HG02763 (cell line): ENCODE results near the gene DLX3.

Experiments
- ATAC-seq: cut with Tn5 transposase; IDR thresholded peaks from one replicate; pipeline ENCODE4 v1.9.1; 2021; ENCODE audit warnings: mild to moderate bottlenecking, moderate library complexity; ENCODE audit not compliant: unreplicated experiment

The DLX3 gene

DNA sequence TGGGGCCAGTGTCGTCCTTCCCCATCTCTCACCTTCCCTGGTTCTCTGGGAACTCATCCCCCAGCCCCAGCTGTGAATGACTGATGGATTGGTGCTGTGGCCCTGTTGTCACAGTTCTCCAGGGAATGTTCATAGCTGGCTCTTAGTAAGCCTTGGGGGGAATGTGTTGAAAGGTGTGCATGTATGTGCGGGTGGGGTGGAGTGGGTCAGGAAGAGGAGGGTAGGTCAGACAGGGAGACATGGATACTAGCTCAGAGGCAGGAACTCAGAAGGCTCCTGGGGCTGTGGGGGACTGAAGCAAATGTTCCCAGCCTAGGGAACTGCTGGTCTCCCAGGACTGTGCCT lies 21.8 kb downstream of the DLX3 start:
- no peak for ATAC-seq

GRCh38 chr17:49972486-49973270 lies 22.3 kb downstream of the DLX3 start:
- ATAC-seq, result no peak

GRCh38 chr17:49971848-49972485 lies 23.1 kb downstream of the DLX3 start:
- ATAC-seq, result no peak

- no peak for ATAC-seq
These were observed 23.7 kb downstream of the DLX3 start for GRCh38 chr17:49971199-49971847.

GRCh38 chr17:49970498-49970897 lies 24.5 kb downstream of the DLX3 start:
- no peak for ATAC-seq

- ATAC-seq, result no peak
These were observed 25.1 kb downstream of the DLX3 start for GRCh38 chr17:49969795-49970389.

- ATAC-seq, result no peak
These were observed 25.8 kb downstream of the DLX3 start, which contains the start of gene DLX4 for GRCh38 chr17:49969134-49969759. Gene DLX4, plus strand, starts transcription at chr17:49969190. Its CDS starts 279 bp downstream, at chr17:49969469.

DNA sequence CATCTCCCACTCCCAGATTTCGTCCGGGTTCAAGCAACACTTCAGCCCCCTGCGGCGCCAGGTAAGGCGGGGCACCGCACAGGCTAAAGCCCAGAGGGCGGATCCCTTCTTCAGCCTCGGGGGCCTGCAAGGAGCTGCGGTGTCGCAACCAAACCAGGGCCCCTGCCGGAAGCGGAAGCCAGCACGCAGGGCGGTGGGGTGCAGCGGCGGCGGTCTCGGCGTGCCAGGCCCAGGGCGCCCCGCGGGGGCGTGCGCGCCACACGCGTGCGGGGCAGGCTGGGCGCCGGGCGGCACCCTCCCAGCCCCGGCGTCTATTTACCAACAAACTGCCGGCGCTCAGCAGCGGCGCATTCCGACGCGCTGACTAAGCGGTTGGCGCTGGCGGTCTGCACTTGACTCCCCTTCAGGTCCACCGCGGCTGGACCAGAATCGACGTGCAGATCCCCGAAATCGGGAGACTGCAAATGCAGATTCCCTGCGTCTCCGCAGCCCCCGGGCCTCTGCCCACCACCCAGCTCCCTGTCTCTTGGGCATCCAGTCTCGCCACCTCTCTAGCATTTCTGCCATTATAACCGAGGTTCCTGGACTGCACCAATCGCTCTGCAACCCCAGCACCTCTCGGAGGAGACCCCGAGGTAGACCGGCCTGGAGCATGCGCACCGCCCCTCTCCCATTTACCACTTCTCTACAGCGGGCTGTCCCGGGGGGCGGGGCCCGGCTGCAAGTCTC lies 26.5 kb downstream of the DLX3 start:
- no peak for ATAC-seq

DNA sequence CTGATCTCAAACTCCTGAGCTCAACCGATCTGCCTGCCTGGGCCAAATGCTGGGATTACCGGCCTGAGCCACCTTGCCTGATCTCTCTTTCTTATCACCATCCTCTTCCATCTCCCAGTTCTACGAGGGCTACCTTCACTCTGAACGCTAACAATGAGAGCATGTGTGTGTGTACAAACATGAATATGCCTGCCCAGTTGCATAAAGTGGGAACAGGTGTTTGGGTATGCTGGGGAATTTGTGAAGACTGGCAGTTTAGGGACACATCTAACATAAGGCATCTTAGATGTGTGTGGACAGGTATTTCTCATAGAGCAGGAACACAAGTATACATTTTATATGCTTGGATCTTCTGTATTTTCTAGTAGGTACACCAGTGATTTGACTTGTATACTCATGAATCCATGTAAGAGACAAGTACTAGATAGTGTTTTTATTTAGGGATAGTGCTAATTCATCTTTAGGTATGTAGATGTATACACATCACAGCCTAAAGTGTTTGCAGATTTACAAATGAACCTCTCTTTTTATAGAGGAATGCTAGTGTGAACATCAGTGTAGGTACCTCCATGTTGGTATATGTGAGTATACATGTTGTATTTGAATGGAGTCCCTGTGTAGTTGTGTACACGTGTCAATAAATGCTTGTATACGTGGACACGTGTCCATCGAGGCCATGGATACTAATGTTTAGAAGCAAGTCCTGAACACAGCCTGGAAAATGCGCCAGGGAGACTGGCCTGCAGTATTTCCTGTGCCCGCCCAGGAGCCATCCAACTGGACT lies 27.2 kb downstream of the DLX3 start:
- ATAC-seq, result no peak

GRCh38 chr17:49967205-49967604 lies 27.8 kb downstream of the DLX3 start:
- ATAC-seq, result no peak

DNA sequence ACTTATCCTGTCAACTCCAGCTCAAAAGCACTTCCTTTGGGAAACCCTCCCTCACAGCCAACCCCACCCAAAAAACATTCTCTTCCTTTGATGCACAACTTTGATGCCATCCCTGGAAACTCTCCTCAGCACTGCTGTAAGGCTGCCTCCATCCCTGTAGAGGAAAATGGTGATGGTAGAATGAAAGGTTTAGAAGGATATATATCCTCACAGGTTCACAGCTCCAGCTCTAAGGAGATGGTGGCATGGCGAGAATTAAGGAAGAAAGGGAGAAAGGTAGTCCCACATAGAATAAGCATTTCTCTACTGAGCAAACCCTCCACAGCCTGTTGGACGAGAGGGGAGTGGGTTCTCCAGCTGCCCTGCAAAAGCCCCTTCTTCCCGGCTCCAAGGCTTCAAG lies 28.3 kb downstream of the DLX3 start:
- no peak for ATAC-seq

GRCh38 chr17:49965524-49965909 lies 29.5 kb downstream of the DLX3 start:
- no peak for ATAC-seq

DNA sequence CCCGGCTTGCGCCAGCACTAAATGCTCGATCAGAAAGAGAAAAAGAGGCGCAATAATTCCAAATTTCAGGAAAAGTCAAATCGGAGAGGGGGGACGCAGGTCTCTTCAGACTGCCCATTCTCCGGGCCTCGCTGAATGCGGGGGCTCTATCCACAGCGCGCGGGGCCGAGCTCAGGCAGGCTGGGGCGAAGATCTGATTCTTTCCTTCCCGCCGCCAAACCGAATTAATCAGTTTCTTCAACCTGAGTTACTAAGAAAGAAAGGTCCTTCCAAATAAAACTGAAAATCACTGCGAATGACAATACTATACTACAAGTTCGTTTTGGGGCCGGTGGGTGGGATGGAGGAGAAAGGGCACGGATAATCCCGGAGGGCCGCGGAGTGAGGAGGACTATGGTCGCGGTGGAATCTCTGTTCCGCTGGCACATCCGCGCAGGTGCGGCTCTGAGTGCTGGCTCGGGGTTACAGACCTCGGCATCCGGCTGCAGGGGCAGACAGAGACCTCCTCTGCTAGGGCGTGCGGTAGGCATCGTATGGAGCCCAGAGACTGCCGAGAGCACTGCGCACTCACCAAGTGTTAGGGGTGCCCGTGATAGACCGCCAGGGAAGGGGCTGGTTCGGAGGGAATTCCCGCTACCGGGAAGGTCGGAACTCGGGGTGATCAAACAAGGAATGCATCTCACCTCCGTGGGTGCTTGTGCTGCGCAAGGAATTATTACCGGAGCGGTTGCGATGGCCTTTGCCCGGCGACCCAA lies 30.1 kb downstream of the DLX3 start:
- ATAC-seq, result no peak

GRCh38 chr17:49964303-49964768 lies 30.7 kb downstream of the DLX3 start:
- no peak for ATAC-seq

DNA sequence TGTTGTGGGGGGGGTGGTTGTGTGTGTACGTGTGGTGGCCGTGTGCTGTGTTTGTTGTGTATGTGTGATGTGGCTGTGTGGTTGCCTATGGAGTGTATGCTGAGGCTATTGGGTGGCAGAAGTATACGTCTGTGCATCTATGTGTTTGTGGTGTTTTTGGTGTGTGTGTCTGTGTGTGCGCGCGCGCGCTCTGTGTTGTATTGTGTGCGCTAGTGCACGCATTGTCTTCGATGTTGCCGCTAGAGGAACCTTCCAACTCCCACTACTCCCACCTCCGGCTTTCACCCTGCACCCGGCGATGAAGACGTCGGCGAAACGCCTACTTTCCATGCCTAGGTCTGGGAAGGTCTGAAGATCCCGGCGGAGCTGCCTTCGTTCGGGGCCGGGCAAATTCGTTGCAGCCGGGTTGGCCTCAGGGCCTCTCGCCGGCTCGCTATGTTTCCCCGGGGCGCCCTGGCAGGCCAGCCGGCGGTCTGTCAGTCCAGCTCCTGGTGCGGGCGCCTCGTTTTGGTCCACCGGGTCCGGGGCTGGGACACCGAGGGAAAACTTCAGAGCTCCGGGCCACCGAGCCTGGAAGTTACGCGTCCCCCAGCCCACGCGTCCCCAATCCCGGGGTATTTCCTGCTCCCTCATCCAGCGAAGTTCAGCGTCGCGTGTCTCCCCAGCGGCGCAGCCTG lies 31.3 kb downstream of the DLX3 start:
- no peak for ATAC-seq

DNA sequence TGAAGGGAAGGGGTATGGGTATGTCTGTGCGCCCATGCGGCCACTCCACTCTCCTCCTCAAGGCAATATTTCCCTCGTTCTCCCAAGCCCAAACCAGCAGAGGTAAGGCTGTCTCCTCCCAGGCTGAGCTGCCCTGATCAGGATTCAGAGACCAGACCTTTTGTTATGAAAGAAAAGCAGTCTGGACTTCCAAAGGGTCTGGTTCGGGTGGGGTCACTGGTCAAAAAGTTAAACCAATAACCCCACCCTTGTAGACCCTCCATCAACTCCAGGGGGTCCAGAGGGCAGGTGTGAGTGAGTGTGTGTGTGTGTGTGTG lies 31.8 kb downstream of the DLX3 start:
- no peak for ATAC-seq

DNA sequence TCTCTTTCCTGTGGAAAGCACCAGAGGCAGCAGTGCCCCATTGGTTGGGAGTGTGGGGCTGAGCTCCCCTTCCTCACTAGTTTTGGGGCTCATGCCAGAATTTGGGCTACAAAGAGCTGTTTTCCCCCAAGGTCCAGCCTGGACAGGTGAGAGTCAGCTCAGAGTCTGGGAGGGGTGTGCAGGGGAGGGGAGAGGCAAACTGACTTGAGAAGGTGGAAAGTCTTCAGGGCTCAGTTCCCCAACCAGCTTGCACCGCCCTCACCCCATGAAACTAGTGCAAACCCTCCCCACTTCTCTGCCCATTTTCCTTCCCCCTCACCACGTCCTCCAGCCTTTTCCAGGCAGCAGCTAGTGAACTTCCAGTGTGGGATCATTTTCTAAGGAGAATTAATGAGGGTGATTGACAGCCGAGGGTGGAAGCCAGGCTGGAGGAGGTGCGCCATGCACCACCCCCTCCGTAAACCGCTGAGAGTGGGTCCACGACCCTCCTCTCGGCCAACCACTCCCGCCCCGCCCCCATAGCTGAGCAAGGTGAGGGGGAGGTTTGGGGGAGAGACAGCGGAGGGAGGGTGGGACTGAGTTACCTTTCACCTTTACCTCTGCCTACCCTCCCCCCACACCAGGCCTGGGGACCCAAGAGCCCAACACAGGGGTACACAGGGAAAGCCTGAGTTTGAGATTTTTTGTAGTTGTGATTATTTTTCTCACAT lies 32.3 kb downstream of the DLX3 start:
- ATAC-seq, result no peak
